Osteoblast (primary cell): ENCODE data around the gene STIL. TPM values are rescaled to one million over a fixed set of nuclear protein-coding genes. Genes with fewer than 3 reads are reported as not detected.

Experiments used
- DNase-seq: peaks from one replicate; pipeline ENCODE4 v3.0.0; 2011; ENCODE audit warnings: low spot score, mixed read lengths; ENCODE audit not compliant: insufficient read length; ENCODE audit errors: missing footprints
- H2AFZ ChIP-seq: 2 replicates; pipeline ENCODE4 v1.6.0; 2011; ENCODE audit warnings: mild to moderate bottlenecking, low read length
- H3K27ac ChIP-seq: 2 replicates; pipeline ENCODE4 v1.5.1; 2011; ENCODE audit warnings: mild to moderate bottlenecking, low read depth, low read length, moderate library complexity
- H3K27me3 ChIP-seq: 2 replicates; pipeline ENCODE4 v1.6.0; 2012; ENCODE audit warnings: mild to moderate bottlenecking, control low read depth, inconsistent platforms, low read length, moderate library complexity; ENCODE audit not compliant: insufficient read depth
- H3K36me3 ChIP-seq: 2 replicates; pipeline ENCODE4 v1.5.1; 2011; ENCODE audit warnings: mild to moderate bottlenecking, low read length, control low read depth, moderate library complexity; ENCODE audit not compliant: insufficient read depth
- H3K4me1 ChIP-seq: 2 replicates; pipeline ENCODE4 v1.5.1; 2011; ENCODE audit warnings: mild to moderate bottlenecking, low read length, control low read depth, moderate library complexity; ENCODE audit not compliant: insufficient read depth
- H3K4me2 ChIP-seq: 2 replicates; pipeline ENCODE4 v1.6.0; 2011; ENCODE audit warnings: mild to moderate bottlenecking, low read length; ENCODE audit not compliant: insufficient read depth
- H3K4me3 ChIP-seq: fragments of 200-600 bp; sonication (generic); 3 replicates; pipeline ENCODE4 v1.5.1; 2012; ENCODE audit warnings: mild to moderate bottlenecking, low read length, inconsistent platforms; ENCODE audit not compliant: insufficient read depth
- H3K79me2 ChIP-seq: 2 replicates; pipeline ENCODE4 v1.6.0; 2012; ENCODE audit warnings: mild to moderate bottlenecking, low read length, control low read depth, inconsistent platforms; ENCODE audit not compliant: insufficient read depth
- H3K9me3 ChIP-seq: 2 replicates; pipeline ENCODE4 v1.5.1; 2011; ENCODE audit warnings: low read depth, low read length, control low read depth
- H4K20me1 ChIP-seq: 2 replicates; pipeline ENCODE4 v1.6.0; 2012; ENCODE audit warnings: mild to moderate bottlenecking, low read length, control low read depth; ENCODE audit not compliant: insufficient read depth
- total RNA-seq: library from RNA; depleted of rRNA; stranded (reverse); fragments of >200 nt; gene quantifications from 2 replicates; pipeline ENCODE4 v1.2.3, GENCODE V29; 2012
- TF ChIP-seq, protein P1 (sequence below): IDR thresholded peaks from 2 replicates; pipeline ENCODE4 v1.5.1; 2011; ENCODE audit warnings: mild to moderate bottlenecking, low read depth, low read length, moderate library complexity; ENCODE audit errors: extremely low read depth

STIL gene
- total RNA-seq, 1 donor = 4.0 TPM

DNA sequence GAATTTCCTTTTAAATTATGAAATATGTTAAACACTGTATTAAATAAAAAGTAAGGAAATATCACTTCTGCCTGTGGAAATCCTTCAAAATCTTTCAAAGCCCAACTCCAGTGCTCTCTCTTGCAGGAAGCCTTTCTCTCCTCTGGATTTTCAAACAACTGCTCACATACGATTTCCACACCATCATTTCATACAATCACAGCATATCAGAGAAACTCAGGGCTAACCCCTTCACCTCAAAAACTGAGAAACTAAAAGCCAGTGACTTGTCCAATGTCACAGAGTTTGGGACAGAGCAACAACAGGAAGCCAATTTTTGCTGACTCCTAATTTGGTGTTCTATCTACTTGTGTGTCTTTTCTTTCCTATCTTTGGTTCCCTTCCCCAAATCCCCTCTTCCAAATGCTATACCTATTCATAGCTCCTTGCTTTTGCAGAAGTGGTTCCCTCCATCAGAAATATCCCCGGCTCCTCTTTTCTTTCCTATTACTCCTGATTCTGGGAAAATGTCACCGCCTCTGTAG is 69.5 kb downstream of the STIL start:
- H3K27ac ChIP-seq = no peak overlapping the region
- H3K4me3 ChIP-seq = no peak overlapping the region
- no peaks in the 10 kb centered on the region for H3K79me2 ChIP-seq
- H3K4me1 ChIP-seq = no peaks in the 10 kb centered on the region
- H3K4me2 ChIP-seq = no peak overlapping the region
- H3K9me3 ChIP-seq = no peaks in the 10 kb centered on the region
- no peaks in the 10 kb centered on the region for H3K36me3 ChIP-seq
- TF ChIP-seq, protein P1, sequence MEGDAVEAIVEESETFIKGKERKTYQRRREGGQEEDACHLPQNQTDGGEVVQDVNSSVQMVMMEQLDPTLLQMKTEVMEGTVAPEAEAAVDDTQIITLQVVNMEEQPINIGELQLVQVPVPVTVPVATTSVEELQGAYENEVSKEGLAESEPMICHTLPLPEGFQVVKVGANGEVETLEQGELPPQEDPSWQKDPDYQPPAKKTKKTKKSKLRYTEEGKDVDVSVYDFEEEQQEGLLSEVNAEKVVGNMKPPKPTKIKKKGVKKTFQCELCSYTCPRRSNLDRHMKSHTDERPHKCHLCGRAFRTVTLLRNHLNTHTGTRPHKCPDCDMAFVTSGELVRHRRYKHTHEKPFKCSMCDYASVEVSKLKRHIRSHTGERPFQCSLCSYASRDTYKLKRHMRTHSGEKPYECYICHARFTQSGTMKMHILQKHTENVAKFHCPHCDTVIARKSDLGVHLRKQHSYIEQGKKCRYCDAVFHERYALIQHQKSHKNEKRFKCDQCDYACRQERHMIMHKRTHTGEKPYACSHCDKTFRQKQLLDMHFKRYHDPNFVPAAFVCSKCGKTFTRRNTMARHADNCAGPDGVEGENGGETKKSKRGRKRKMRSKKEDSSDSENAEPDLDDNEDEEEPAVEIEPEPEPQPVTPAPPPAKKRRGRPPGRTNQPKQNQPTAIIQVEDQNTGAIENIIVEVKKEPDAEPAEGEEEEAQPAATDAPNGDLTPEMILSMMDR = no peak
- H3K27me3 ChIP-seq = peaks cover 13% of the 10 kb centered on the region
- no peak for DNase-seq
- no peaks in the 10 kb centered on the region for H4K20me1 ChIP-seq
- H2AFZ ChIP-seq = no peak overlapping the region

DNA sequence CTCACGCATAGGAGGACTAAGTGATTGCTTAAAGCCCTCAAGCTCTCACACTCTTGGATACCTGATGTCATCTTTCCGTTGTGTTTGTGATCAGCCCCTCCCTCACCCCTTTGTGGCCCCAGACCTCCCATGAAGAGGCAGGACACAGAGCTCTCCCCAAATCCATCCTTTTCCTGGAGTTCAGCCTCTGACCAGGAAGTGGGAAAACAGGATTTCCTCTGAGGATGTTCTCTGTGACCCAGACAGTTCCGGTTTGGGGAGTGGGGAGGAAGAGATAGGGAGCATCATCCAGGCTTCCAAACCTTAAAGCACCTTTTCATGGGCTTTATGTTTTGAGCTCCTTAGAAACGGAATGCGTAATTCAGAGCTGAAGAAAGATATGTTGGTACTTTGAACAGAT is 70.0 kb downstream of the STIL start:
- H3K9me3 ChIP-seq = no peaks in the 10 kb centered on the region
- TF ChIP-seq, protein P1 = no peak
- H3K27ac ChIP-seq = no peak overlapping the region
- H3K4me1 ChIP-seq = no peaks in the 10 kb centered on the region
- H4K20me1 ChIP-seq = no peaks in the 10 kb centered on the region
- H3K4me2 ChIP-seq = no peak overlapping the region
- H3K27me3 ChIP-seq = peaks cover 13% of the 10 kb centered on the region
- no peak overlapping the region for H2AFZ ChIP-seq
- no peak overlapping the region for H3K4me3 ChIP-seq
- H3K36me3 ChIP-seq = no peaks in the 10 kb centered on the region
- no peak for DNase-seq
- no peaks in the 10 kb centered on the region for H3K79me2 ChIP-seq

DNA sequence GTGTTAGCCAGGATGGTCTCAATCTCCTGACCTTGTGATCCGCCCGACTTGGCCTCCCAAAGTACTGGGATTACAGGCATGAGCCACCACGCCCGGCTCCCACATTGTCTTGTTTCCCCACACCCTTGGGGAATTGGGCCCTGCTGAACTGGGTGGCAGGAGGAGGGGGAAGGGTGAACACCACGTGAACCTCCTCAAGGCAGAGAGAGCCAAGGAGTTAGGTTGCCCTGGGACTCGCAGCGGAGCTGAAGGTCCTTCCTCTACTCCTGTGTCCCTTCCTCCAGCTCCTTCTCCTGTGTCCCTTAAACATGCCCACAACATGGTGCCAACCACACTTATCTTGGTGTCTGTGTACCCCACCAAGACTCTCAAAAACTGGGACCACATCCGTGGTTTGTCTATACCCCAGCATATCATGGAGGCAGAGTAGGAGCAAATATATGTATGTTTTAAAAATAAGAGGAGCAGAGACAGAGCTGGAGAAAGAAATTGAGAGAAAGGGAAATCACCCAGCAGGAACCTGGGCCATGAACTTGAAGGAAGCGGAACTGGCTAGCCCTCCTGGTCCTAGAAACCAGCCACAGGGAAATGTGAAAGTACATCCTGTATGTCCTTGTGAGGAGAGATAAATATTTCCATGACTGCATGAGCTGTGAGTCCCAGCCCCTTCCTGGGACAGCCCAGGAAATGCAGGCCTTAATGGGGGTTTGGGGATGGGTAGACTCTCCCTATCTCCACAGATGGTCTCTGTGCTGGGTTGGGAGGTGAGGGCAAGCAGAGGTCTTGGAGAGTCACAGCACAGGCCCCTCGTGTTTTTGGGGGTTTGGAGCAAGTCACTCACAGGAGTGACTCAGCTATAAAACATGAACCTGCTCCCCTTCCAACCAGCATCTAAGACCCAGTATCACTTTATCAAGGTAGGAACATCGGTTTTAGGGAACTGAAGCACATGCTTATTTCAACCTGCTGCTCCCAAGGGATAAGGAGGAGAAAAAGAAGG is 72.5 kb downstream of the STIL start:
- DNase-seq = no peak
- no peaks in the 10 kb centered on the region for H3K79me2 ChIP-seq
- no peaks in the 10 kb centered on the region for H3K4me1 ChIP-seq
- no peaks in the 10 kb centered on the region for H4K20me1 ChIP-seq
- no peak overlapping the region for H3K4me2 ChIP-seq
- H3K9me3 ChIP-seq = no peaks in the 10 kb centered on the region
- TF ChIP-seq, protein P1 = no peak
- no peak overlapping the region for H3K4me3 ChIP-seq
- peaks cover 17% of the 10 kb centered on the region for H3K27me3 ChIP-seq
- no peak overlapping the region for H3K27ac ChIP-seq
- H2AFZ ChIP-seq = no peak overlapping the region
- no peaks in the 10 kb centered on the region for H3K36me3 ChIP-seq

DNA sequence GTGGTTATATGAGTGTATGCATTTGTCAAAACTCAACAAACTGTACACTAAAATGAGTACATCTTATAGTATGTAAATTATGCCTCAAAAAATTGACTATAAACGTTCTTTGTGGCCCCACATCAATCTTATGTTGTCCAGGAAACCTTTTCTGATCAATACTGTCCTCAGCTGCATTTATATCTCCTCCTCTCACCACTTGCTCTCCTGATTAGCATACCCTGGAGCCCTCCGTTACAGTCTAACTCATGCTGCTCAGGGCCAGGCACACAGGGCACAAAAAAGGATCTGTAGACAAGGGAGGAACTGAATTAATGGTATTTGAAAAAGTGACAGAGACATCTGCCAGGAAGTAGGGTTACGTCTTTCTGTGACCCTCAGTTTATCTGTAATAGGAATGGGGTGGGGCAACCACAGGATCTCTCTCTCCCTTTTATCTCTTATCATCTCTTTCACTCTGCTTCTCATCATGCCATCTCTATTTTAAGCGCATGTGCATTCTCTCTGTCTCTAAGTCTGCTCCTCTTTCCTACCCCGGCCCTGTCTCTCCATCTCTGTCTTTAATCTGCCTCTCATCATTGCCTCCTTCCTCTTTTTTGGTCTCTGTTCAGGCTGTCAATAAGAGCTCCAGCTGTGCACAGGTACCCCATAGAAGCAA is 74.9 kb downstream of the STIL start:
- Histone ChIP-seq H3K4me1 (no peaks in the 10 kb centered on the region), H3K27ac (no peak overlapping the region), H3K9me3 (no peaks in the 10 kb centered on the region), H2AFZ (no peak overlapping the region), H3K27me3 (peaks cover 26% of the 10 kb centered on the region), H3K4me3 (no peak overlapping the region), H4K20me1 (no peaks in the 10 kb centered on the region), H3K36me3 (no peaks in the 10 kb centered on the region), H3K4me2 (no peak overlapping the region), H3K79me2 (no peaks in the 10 kb centered on the region)
- TF ChIP-seq, protein P1 = no peak
- no peak for DNase-seq
